GM23248 (cell line): ENCODE results near the gene ZMYM2. TPM values are rescaled to one million over a fixed set of nuclear protein-coding genes. Genes with fewer than 3 reads are reported as not detected.
A peak's percentile ranks its signal among the peaks of the same experiment; 100 is the strongest.

Experiments used
- DNase-seq: peaks from one replicate; pipeline ENCODE4 v3.0.0-alpha.2; 2015
- H2AFZ ChIP-seq: fragments of 200-600 bp; sonication (generic); 2 replicates; pipeline ENCODE4 v1.6.1; 2016; ENCODE audit warnings: antibody characterized with exemption
- H3F3A ChIP-seq: fragments of 200-600 bp; sonication (generic); 2 replicates; pipeline ENCODE4 v1.6.1; 2016; ENCODE audit warnings: mild to moderate bottlenecking, antibody characterized with exemption, mixed run types; ENCODE audit not compliant: insufficient read depth
- H3K27ac ChIP-seq: fragments of 200-600 bp; sonication (generic); 2 replicates; pipeline ENCODE4 v1.5.1; 2016; ENCODE audit warnings: mild to moderate bottlenecking
- H3K27me3 ChIP-seq: fragments of 200-600 bp; sonication (generic); replicated peaks from 2 replicates; pipeline ENCODE4 v1.6.1; 2016; ENCODE audit warnings: mild to moderate bottlenecking; ENCODE audit not compliant: insufficient read depth
- H3K36me3 ChIP-seq: fragments of 200-600 bp; sonication (generic); 2 replicates; pipeline ENCODE4 v1.6.1; 2016; ENCODE audit warnings: low read depth, mild to moderate bottlenecking
- H3K4me1 ChIP-seq: fragments of 200-600 bp; sonication (generic); 2 replicates; pipeline ENCODE4 v1.6.1; 2016; ENCODE audit warnings: mild to moderate bottlenecking; ENCODE audit not compliant: insufficient read depth
- H3K4me2 ChIP-seq: fragments of 200-600 bp; sonication (generic); one replicate; pipeline ENCODE4 v1.6.1; 2016; ENCODE audit warnings: mild to moderate bottlenecking; ENCODE audit not compliant: unreplicated experiment
- H3K4me3 ChIP-seq: fragments of 200-600 bp; sonication (generic); 2 replicates; pipeline ENCODE4 v1.5.1; 2016; ENCODE audit warnings: mild to moderate bottlenecking
- H3K79me2 ChIP-seq: fragments of 200-600 bp; sonication (generic); 2 replicates; pipeline ENCODE4 v1.6.1; 2016; ENCODE audit warnings: mild to moderate bottlenecking; ENCODE audit not compliant: insufficient read depth
- H3K9ac ChIP-seq: fragments of 200-600 bp; sonication (generic); 2 replicates; pipeline ENCODE4 v1.6.1; 2016; ENCODE audit warnings: mild to moderate bottlenecking
- H3K9me2 ChIP-seq: fragments of 200-600 bp; sonication (generic); 2 replicates; pipeline ENCODE4 v1.6.1; 2016; ENCODE audit warnings: mixed run types, mild to moderate bottlenecking, moderate library complexity; ENCODE audit not compliant: insufficient read depth
- H3K9me3 ChIP-seq: fragments of 200-600 bp; sonication (generic); one replicate; pipeline ENCODE4 v1.6.1; 2017; ENCODE audit warnings: low read depth
- H4K20me1 ChIP-seq: fragments of 200-600 bp; sonication (generic); 2 replicates; pipeline ENCODE4 v1.6.0; 2016; ENCODE audit not compliant: insufficient read depth
- EZH2 ChIP-seq: fragments of 200-600 bp; sonication (generic); IDR thresholded peaks from 2 replicates; pipeline ENCODE4 v1.6.1; 2018; ENCODE audit warnings: antibody characterized with exemption, mild to moderate bottlenecking; ENCODE audit not compliant: insufficient read depth, poor library complexity, severe bottlenecking
- EZH2phosphoT487 ChIP-seq: fragments of 200-600 bp; sonication (generic); IDR thresholded peaks from 2 replicates; pipeline ENCODE4 v1.6.1; 2018; ENCODE audit warnings: antibody characterized with exemption, moderate library complexity, mild to moderate bottlenecking, low read depth; ENCODE audit not compliant: insufficient read depth
- WGBS, 2 experiments: methylation state at CpG; one replicate each; pipeline ENCODE4 v1.1.6; 2015 to 2017; ENCODE audit warnings: low lambda C conversion rate in 2 of 2, low coverage in 1 of 2; ENCODE audit errors: missing lambda C conversion rate in 2 of 2; 5-methylcytosine and 5-hydroxymethylcytosine counted together
- in situ Hi-C: fragments of 300-500 bp; cut with MboI; formaldehyde crosslinking; loops from 2 replicates; pipeline ENCODE4 v1.15.0; 2020
- polyA plus RNA-seq: library from polyadenylated mRNA; unstranded; fragments of >200 nt; fragmentation: Nextera tagmentation; extraction: Ambion mirVana; gene quantifications from 2 replicates; pipeline ENCODE4 v1.2.1, GENCODE V29; 2016
- total RNA-seq: library from RNA; depleted of rRNA; stranded (reverse); fragments of >200 nt; shearing (Covaris generic); gene quantifications from 2 replicates; pipeline ENCODE4 v1.2.3, GENCODE V29; 2014

ZMYM2 gene
- total and polyA plus RNA-seq, 2 experiments from 2014 or later, result 14.9 to 35.0 TPM

- TF ChIP-seq EZH2phosphoT487 (no peak), EZH2 (no peak)
Measured at GRCh38 chr13:19950374-19950773, 8.2 kb upstream of the ZMYM2 start.

GRCh38 chr13:19952850-19953249 is 5.7 kb upstream of the ZMYM2 start:
- Histone ChIP-seq H3K9ac (no peak overlapping the region), H3K9me2 (no peaks in the 10 kb centered on the region), H3K4me2 (no peak overlapping the region), H3F3A (no peaks in the 10 kb centered on the region), H3K36me3 (no peaks in the 10 kb centered on the region), H3K4me1 (no peaks in the 10 kb centered on the region), H3K79me2 (no peaks in the 10 kb centered on the region), H4K20me1 (no peaks in the 10 kb centered on the region), H3K4me3 (no peak overlapping the region), H3K9me3 (no peaks in the 10 kb centered on the region), H3K27me3 (peaks cover 7% of the 10 kb centered on the region; the same call in 1 of the 2 replicates), H2AFZ (no peak overlapping the region), H3K27ac (no peak overlapping the region)
- in situ Hi-C loops, result no loop called here
- DNase-seq, result no peak
- TF ChIP-seq EZH2, result no peak
- no peak for TF ChIP-seq EZH2phosphoT487

More at GRCh38 chr13:19950374-19950773, 8.2 kb upstream of the ZMYM2 start:
- H3K36me3 ChIP-seq, result no peaks in the 10 kb centered on the region
- H3K27me3 ChIP-seq, result peaks cover 7% of the 10 kb centered on the region; the same call in 1 of the 2 replicates
- no peak for DNase-seq
- no peaks in the 10 kb centered on the region for H3F3A ChIP-seq
- no peaks in the 10 kb centered on the region for H3K9me3 ChIP-seq
- no peak overlapping the region for H3K4me3 ChIP-seq
- no peaks in the 10 kb centered on the region for H4K20me1 ChIP-seq
- H3K9me2 ChIP-seq, result no peaks in the 10 kb centered on the region
- in situ Hi-C loops, result no loop called here
- 0 out of 2 replicates have a peak overlapping the region, but pooled peaks have one; percentile 51 for H2AFZ ChIP-seq
- H3K27ac ChIP-seq, result no peak overlapping the region
- no peak overlapping the region for H3K9ac ChIP-seq
- no peaks in the 10 kb centered on the region for H3K79me2 ChIP-seq
- no peak overlapping the region for H3K4me2 ChIP-seq
- WGBS, 2 experiments, result 57 to 59% methylated on average over 7 of the region's 7 CpGs
- no peaks in the 10 kb centered on the region for H3K4me1 ChIP-seq

GRCh38 chr13:19955873-19956559 is 2.5 kb upstream of the ZMYM2 start:
- no peak overlapping the region for H3K4me3 ChIP-seq
- peaks cover 12% of the 10 kb centered on the region; the same call in 1 of the 2 replicates for H3F3A ChIP-seq
- no peak overlapping the region for H3K9ac ChIP-seq
- TF ChIP-seq EZH2phosphoT487, result no peak
- TF ChIP-seq EZH2, result no peak
- in situ Hi-C loops, result no loop called here
- H4K20me1 ChIP-seq, result peaks cover 8% of the 10 kb centered on the region; the same call in 1 of the 2 replicates
- no peaks in the 10 kb centered on the region for H3K9me3 ChIP-seq
- no peak overlapping the region for H3K4me2 ChIP-seq
- H2AFZ ChIP-seq, result no peak overlapping the region
- H3K9me2 ChIP-seq, result no peaks in the 10 kb centered on the region
- H3K79me2 ChIP-seq, result peaks cover 16% of the 10 kb centered on the region
- H3K27ac ChIP-seq, result no peak overlapping the region
- 0 out of 2 replicates have a peak, but pooled peaks cover 8% of the 10 kb centered on the region for H3K36me3 ChIP-seq
- WGBS, 2 experiments, result 81 to 82% methylated on average over 4 of the region's 4 CpGs
- H3K4me1 ChIP-seq, result peaks cover 8% of the 10 kb centered on the region
- no peak for DNase-seq
- H3K27me3 ChIP-seq, result no peaks in the 10 kb centered on the region

GRCh38 chr13:19957320-19958154 is 990 bp upstream of the ZMYM2 start:
- H3K27me3 ChIP-seq, result no peaks in the 10 kb centered on the region
- peak overlapping the region; percentile 73 for H3K27ac ChIP-seq
- peak overlapping the region; percentile 47 for H3K4me2 ChIP-seq
- H3K9ac ChIP-seq, result peak overlapping the region; percentile 73
- H3K4me1 ChIP-seq, result peaks cover 20% of the 10 kb centered on the region
- in situ Hi-C loops, result no loop called here
- peaks cover 12% of the 10 kb centered on the region; the same call in 1 of the 2 replicates for H3F3A ChIP-seq
- WGBS, 2 experiments, result 2 to 5% methylated on average over 50 of the region's 65 CpGs
- peaks cover 32% of the 10 kb centered on the region for H3K79me2 ChIP-seq
- no peaks in the 10 kb centered on the region for H3K9me2 ChIP-seq
- TF ChIP-seq EZH2 (no peak), EZH2phosphoT487 (no peak)
- H3K4me3 ChIP-seq, result peak overlapping the region; percentile 67
- peak; percentile 85 for DNase-seq
- H3K36me3 ChIP-seq, result peaks cover 17% of the 10 kb centered on the region; the same call in 1 of the 2 replicates
- peaks cover 16% of the 10 kb centered on the region; the same call in 1 of the 2 replicates for H4K20me1 ChIP-seq
- H2AFZ ChIP-seq, result peak overlapping the region; percentile 89
- no peaks in the 10 kb centered on the region for H3K9me3 ChIP-seq
